Hepatocyte (in vitro differentiated cells): ENCODE results near the gene USP6NL.

Source experiments
- EZH2 ChIP-seq: fragments of 200-600 bp; sonication (generic); IDR thresholded peaks from 2 replicates; pipeline ENCODE4 v1.6.1; 2016; ENCODE audit warnings: antibody characterized with exemption, mild to moderate bottlenecking, borderline replicate concordance
- TF ChIP-seq, protein P1 (sequence below): fragments of 200-600 bp; sonication (generic); IDR thresholded peaks from 2 replicates; pipeline ENCODE4 v1.5.1; 2016; ENCODE audit warnings: antibody characterized with exemption, mild to moderate bottlenecking; ENCODE audit not compliant: poor library complexity

DNA sequence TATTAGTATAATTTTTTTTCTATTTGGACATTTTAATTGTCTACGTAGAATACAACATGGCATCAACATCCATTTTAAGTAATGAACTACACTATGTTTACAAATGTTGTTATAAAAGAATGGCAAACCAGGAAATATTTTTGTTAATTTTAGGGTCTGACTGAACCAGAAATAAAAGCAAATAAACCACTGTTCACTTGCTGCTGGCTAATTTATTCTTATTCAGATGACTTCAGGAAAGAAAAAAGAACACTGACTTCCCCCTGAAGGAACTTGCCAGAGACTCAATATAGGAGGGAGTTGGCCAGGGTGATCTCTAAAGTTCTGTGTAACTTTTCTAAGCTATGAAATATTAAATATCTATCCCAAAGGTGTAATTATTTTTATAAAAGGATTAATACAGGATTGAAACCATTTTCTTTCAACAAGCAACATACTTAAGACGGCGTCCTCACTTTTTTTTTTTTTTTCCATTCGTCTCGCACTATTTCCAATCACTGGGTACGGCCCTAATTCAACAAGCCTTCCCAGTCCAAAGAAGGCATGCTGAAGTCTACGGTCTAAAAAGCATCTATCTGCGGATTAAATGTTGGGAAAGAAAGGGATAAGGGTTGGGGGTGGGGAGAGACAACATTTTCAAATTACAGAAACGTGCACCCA lies 1.2 kb downstream of the USP6NL start:
- TF ChIP-seq, protein P1, sequence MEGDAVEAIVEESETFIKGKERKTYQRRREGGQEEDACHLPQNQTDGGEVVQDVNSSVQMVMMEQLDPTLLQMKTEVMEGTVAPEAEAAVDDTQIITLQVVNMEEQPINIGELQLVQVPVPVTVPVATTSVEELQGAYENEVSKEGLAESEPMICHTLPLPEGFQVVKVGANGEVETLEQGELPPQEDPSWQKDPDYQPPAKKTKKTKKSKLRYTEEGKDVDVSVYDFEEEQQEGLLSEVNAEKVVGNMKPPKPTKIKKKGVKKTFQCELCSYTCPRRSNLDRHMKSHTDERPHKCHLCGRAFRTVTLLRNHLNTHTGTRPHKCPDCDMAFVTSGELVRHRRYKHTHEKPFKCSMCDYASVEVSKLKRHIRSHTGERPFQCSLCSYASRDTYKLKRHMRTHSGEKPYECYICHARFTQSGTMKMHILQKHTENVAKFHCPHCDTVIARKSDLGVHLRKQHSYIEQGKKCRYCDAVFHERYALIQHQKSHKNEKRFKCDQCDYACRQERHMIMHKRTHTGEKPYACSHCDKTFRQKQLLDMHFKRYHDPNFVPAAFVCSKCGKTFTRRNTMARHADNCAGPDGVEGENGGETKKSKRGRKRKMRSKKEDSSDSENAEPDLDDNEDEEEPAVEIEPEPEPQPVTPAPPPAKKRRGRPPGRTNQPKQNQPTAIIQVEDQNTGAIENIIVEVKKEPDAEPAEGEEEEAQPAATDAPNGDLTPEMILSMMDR: no peak
- TF ChIP-seq EZH2: no peak
